ENCODE results near the gene SLC1A2. TPM values are rescaled to one million over a fixed set of nuclear protein-coding genes. Genes with fewer than 3 reads are reported as not detected.

The SLC1A2 gene
- total and polyA plus RNA-seq, 2 of the 4 experiments (the other 2 are of a cell fraction) = 0.15 to 0.54 TPM

DNA sequence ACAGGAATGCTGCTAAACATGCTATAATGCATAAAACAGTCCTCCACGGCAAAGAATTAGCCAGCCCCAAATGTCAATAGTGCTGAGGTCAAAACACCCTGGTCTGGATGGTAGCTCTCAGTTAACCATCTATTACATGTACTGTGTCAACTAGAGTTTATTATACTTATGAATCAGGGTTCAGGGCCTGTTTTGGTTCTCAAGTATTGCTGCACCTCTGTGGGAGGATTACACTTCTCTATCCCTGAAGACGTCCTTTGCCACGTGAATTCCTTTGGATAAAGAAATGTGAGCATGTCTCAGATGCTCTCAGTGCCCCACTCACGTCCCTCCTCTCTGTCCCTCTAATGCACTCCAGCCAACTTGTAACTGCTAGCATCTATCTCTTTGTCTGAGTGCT lies 53.4 kb downstream of the SLC1A2 start:
- Histone ChIP-seq H3K9me1 (ENCODE audit: insufficient read depth, low read length) (peaks cover 11% of the 10 kb centered on the region), H4K8ac (ENCODE audit: low read depth in 2 of 2, low read length in 2 of 2) (no peak overlapping the region; a peak in 1 of 4 replicates), H3K23ac (ENCODE audit: low read depth, low read length) (no peak overlapping the region; the same call in 1 of the 2 replicates), H3K4me1 (ENCODE audit: control insufficient read depth, insufficient read depth, low read length) (peaks cover 22% of the 10 kb centered on the region), H3K4ac (ENCODE audit: low read depth, low read length) (peak overlapping the region; percentile 28; the same call in 1 of the 2 replicates), H2BK15ac (ENCODE audit: low read depth, low read length) (peak overlapping the region; percentile 83; the same call in 2 of the 3 replicates), H3K27me3 (ENCODE audit: control insufficient read depth, insufficient read depth, low read length) (no peaks in the 10 kb centered on the region), H3K36me3 (ENCODE audit: control insufficient read depth, insufficient read depth, low read length) (no peaks in the 10 kb centered on the region), H4K5ac (ENCODE audit: low read depth, low read length) (peak overlapping the region; percentile 24; the same call in 1 of the 2 replicates), H3K4me3 (ENCODE audit: insufficient read depth, low read depth, low read length) (no peak overlapping the region), H2BK120ac (ENCODE audit: low read depth, low read length) (peak overlapping the region; percentile 18), H2BK5ac (ENCODE audit: low read depth, low read length, poor library complexity, severe bottlenecking) (no peak overlapping the region), H3K18ac (ENCODE audit: low read depth, low read length) (peak overlapping the region; percentile 38; the same call in 1 of the 2 replicates), H3K9ac (ENCODE audit: low read depth, low read length) (no peak overlapping the region), H3K79me1 (ENCODE audit: low read depth in 1 of 2, low read length in 2 of 2) (no peaks in the 10 kb centered on the region), H3K4me2 (ENCODE audit: low read depth, low read length) (no peak overlapping the region), H2AK5ac (ENCODE audit: low read depth, low read length) (peak overlapping the region; percentile 36; the same call in 1 of the 2 replicates), H3K56ac (ENCODE audit: extremely low read depth, insufficient read depth, low read length) (no peak overlapping the region), H2BK20ac (ENCODE audit: low read depth, low read length) (peak overlapping the region; percentile 27), H2AK9ac (replicated peaks; ENCODE audit: low read depth, low read length, poor library complexity) (no peak overlapping the region), H4K91ac (ENCODE audit: insufficient read depth, low read depth, low read length) (peak overlapping the region; percentile 38), H3K14ac (replicated peaks; ENCODE audit: low read depth, low read length) (peak overlapping the region; percentile 2; the same call in 1 of the 2 replicates), H3K27ac (ENCODE audit: insufficient read depth, low read length) (no peak overlapping the region), H4K20me1 (ENCODE audit: insufficient read depth, low read length) (no peaks in the 10 kb centered on the region), H2AFZ (replicated peaks; ENCODE audit: low read length, poor library complexity) (peak overlapping the region; percentile 35), H3K9me3 (ENCODE audit: control insufficient read depth, insufficient read depth, low read length) (no peaks in the 10 kb centered on the region; the same call in 1 of the 2 replicates)
- dilution Hi-C loops (cut with HindIII; ENCODE audit: low sequenced_read_pairs, unreplicated experiment) = no loop called here
- TF ChIP-seq POLR2A (IDR thresholded peaks at IDR 0.05; ENCODE audit: low read depth, low read length) = no peak
- no peak for TF ChIP-seq RFX5 (IDR thresholded peaks at IDR 0.05; ENCODE audit: low read depth, low read length)
- TF ChIP-seq RAD21 (IDR thresholded peaks at IDR 0.05; ENCODE audit: low read length) = no peak
- no peak for TF ChIP-seq MAFK (IDR thresholded peaks at IDR 0.05; ENCODE audit: low read depth, low read length)
- no peak for TF ChIP-seq USF2 (IDR thresholded peaks at IDR 0.05; ENCODE audit: low read depth, low read length)
- TF ChIP-seq BHLHE40 (IDR thresholded peaks at IDR 0.05; ENCODE audit: low read depth, low read length) = peak; percentile 80
- TF ChIP-seq CEBPB (IDR thresholded peaks at IDR 0.05; ENCODE audit: low read depth, low read length) = peak; percentile 66
- 0 out of 2 replicates have a peak, but pooled peaks have one; percentile 15 for TF ChIP-seq FOS (IDR thresholded peaks at IDR 0.05; ENCODE audit: low read depth, low read length)
- in situ Hi-C loops (cut with MboI; ENCODE audit: low sequenced_read_pairs) = no loop called here
- ChIA-PET CTCF (no interaction called here), POLR2A (ENCODE audit: unreplicated experiment) (no interaction called here)
- BruUV-seq (replicated peaks) = no TSS peak
- DNase-seq (peak; percentile 87), ATAC-seq (ENCODE audit: low read depth) (no peak; the same call in 1 of the 2 replicates)
- WGBS, 2 experiments (ENCODE audit: extremely low coverage in 2 of 2, insufficient read length in 1 of 2) = no CpG with 5 or more reads among the region's 4 CpGs
- intact Hi-C loops (cut with micrococcal nuclease) = loop anchor here (5.0 kb wide), 1 partner anchor 129 kb away; no protein-coding TSS in a partner anchor

Data from IMR-90 (cell line).